DMS114 treated with DMSO at 0.1 percent for 48 hours (cell line): Measurements from ENCODE around the gene FAM234A.
"Not testable (repeated sequence)": the region's sequence is repeated elsewhere in the genome, so short reads cannot be mapped to it uniquely, and the experiment has no call there.

Source experiments
- DNase-seq: peaks from one replicate; lab custom pipeline; 2025; ENCODE audit not compliant: unreplicated experiment; lab: John Stamatoyannopoulos, UW

The FAM234A gene

GRCh38 chr16:230351-230750, 4.3 kb upstream of the FAM234A start:
- not testable (repeated sequence) for DNase-seq

GRCh38 chr16:230949-231348, 3.7 kb upstream of the FAM234A start:
- no peak for DNase-seq

GRCh38 chr16:239948-240277, 5.3 kb downstream of the FAM234A start:
- DNase-seq, result no peak

GRCh38 chr16:240559-240958, 5.9 kb downstream of the FAM234A start:
- no peak for DNase-seq

- no peak for DNase-seq
Observed at GRCh38 chr16:242281-242680, 7.7 kb downstream of the FAM234A start.

- no peak for DNase-seq
Observed at GRCh38 chr16:243348-243747, 8.7 kb downstream of the FAM234A start.

- DNase-seq, result no peak
Observed at GRCh38 chr16:245105-245504, 10.5 kb downstream of the FAM234A start.

GRCh38 chr16:247027-247426, 12.4 kb downstream of the FAM234A start:
- DNase-seq, result no peak

- DNase-seq, result no peak
Observed at GRCh38 chr16:249431-249830, 14.8 kb downstream of the FAM234A start.

GRCh38 chr16:252366-253337, 18.0 kb downstream of the FAM234A start:
- no peak for DNase-seq

GRCh38 chr16:253833-254232, 19.2 kb downstream of the FAM234A start:
- DNase-seq, result no peak

GRCh38 chr16:254461-254860, 19.8 kb downstream of the FAM234A start:
- no peak for DNase-seq

- DNase-seq, result no peak
Observed at GRCh38 chr16:255183-255582, 20.6 kb downstream of the FAM234A start.

GRCh38 chr16:258091-258490, 23.5 kb downstream of the FAM234A start:
- DNase-seq, result not testable (repeated sequence)

GRCh38 chr16:259226-259625, 24.6 kb downstream of the FAM234A start:
- DNase-seq, result no peak

GRCh38 chr16:259814-260253, 25.2 kb downstream of the FAM234A start:
- no peak for DNase-seq

- no peak for DNase-seq
Observed at GRCh38 chr16:260326-260725, 25.7 kb downstream of the FAM234A start.

- no peak for DNase-seq
Observed at GRCh38 chr16:261031-261691, 26.5 kb downstream of the FAM234A start.

- DNase-seq, result no peak
Observed at GRCh38 chr16:262121-262745, 27.6 kb downstream of the FAM234A start.

- DNase-seq, result no peak
Observed at GRCh38 chr16:263182-263774, 28.7 kb downstream of the FAM234A start.

- no peak for DNase-seq
Observed at GRCh38 chr16:263944-264343, 29.3 kb downstream of the FAM234A start.
